ENCODE data around the gene MEI1.
A peak's percentile ranks its signal among the peaks of the same experiment; 100 is the strongest.

MEI1 gene

GRCh38 chr22:41742918-41743317 is 43.6 kb downstream of the MEI1 start:
- no peak for DNase-seq (ENCODE audit: low read depth, low spot score)

- no peak for DNase-seq (ENCODE audit: low read depth, low spot score)
Measured at GRCh38 chr22:41745968-41746367, 46.7 kb downstream of the MEI1 start.

- peak; percentile 60 for DNase-seq (ENCODE audit: low read depth, low spot score)
Measured at GRCh38 chr22:41746567-41747400, 47.5 kb downstream of the MEI1 start.

- no peak for DNase-seq (ENCODE audit: low read depth, low spot score)
Measured at GRCh38 chr22:41752011-41752970, 53.0 kb downstream of the MEI1 start.

- DNase-seq (ENCODE audit: low read depth, low spot score): no peak
Measured at GRCh38 chr22:41753984-41754383, 54.7 kb downstream of the MEI1 start.

GRCh38 chr22:41757502-41757901 is 58.2 kb downstream of the MEI1 start:
- no peak for DNase-seq (ENCODE audit: low read depth, low spot score)

- no peak for DNase-seq (ENCODE audit: low read depth, low spot score)
Measured at GRCh38 chr22:41758231-41758630, 58.9 kb downstream of the MEI1 start.

- DNase-seq (ENCODE audit: low read depth, low spot score): no peak
Measured at GRCh38 chr22:41762980-41763779, 63.9 kb downstream of the MEI1 start.

- no peak for DNase-seq (ENCODE audit: low read depth, low spot score)
Measured at GRCh38 chr22:41766476-41766875, 67.2 kb downstream of the MEI1 start.

GRCh38 chr22:41768430-41768829 is 69.1 kb downstream of the MEI1 start:
- no peak for DNase-seq (ENCODE audit: low read depth, low spot score)

- DNase-seq (ENCODE audit: low read depth, low spot score): no peak
Measured at GRCh38 chr22:41770715-41771468, 71.6 kb downstream of the MEI1 start.

- no peak for DNase-seq (ENCODE audit: low read depth, low spot score)
Measured at GRCh38 chr22:41772198-41772597, 72.9 kb downstream of the MEI1 start.

GRCh38 chr22:41772645-41773044 is 73.3 kb downstream of the MEI1 start:
- DNase-seq (ENCODE audit: low read depth, low spot score): no peak

GRCh38 chr22:41775338-41775737 is 76.0 kb downstream of the MEI1 start:
- no peak for DNase-seq (ENCODE audit: low read depth, low spot score)

GRCh38 chr22:41775976-41776375 is 76.7 kb downstream of the MEI1 start:
- DNase-seq (ENCODE audit: low read depth, low spot score): no peak

GRCh38 chr22:41776381-41776780 is 77.1 kb downstream of the MEI1 start:
- no peak for DNase-seq (ENCODE audit: low read depth, low spot score)

- DNase-seq (ENCODE audit: low read depth, low spot score): no peak
Measured at GRCh38 chr22:41777749-41778425, 78.6 kb downstream of the MEI1 start.

GRCh38 chr22:41779929-41780505 is 80.7 kb downstream of the MEI1 start:
- DNase-seq (ENCODE audit: low read depth, low spot score): no peak

GRCh38 chr22:41780746-41781505 is 81.6 kb downstream of the MEI1 start:
- DNase-seq (ENCODE audit: low read depth, low spot score): no peak

All from smooth muscle cell of the brain vasculature (primary cell).